ENCODE results near the gene SCAI. TPM values are rescaled to one million over a fixed set of nuclear protein-coding genes. Genes with fewer than 3 reads are reported as not detected.

SCAI gene
- total RNA-seq, 1 experiment from 2014 or later = 15.5 TPM

DNA sequence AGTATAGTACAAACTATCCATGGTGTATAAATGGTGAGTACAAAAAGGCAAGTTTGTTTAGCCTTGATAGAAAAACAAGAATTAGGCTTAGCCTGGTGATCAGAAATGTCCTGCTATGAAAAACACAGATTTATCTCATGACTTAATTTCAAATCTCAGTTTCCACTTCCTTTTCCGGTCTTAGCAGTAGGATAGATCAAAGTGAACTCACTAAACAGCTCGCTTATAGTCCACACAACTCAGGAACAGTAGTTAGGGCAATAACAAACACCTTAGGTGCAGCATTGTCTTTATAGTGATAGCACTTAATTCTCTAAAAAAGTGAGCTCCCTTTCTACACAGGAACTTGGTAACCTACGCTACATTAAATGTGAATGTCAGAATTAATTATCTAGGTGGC, 213.9 kb downstream of the SCAI start:
- H3K27me3 Mint-ChIP-seq (ENCODE audit: low read depth) = no peaks in the 10 kb centered on the region
- no peak overlapping the region for H3K27ac Mint-ChIP-seq
- H3T11ph ChIP-seq (ENCODE audit: low read length) = no peak overlapping the region
- TF ChIP-seq, protein P1, sequence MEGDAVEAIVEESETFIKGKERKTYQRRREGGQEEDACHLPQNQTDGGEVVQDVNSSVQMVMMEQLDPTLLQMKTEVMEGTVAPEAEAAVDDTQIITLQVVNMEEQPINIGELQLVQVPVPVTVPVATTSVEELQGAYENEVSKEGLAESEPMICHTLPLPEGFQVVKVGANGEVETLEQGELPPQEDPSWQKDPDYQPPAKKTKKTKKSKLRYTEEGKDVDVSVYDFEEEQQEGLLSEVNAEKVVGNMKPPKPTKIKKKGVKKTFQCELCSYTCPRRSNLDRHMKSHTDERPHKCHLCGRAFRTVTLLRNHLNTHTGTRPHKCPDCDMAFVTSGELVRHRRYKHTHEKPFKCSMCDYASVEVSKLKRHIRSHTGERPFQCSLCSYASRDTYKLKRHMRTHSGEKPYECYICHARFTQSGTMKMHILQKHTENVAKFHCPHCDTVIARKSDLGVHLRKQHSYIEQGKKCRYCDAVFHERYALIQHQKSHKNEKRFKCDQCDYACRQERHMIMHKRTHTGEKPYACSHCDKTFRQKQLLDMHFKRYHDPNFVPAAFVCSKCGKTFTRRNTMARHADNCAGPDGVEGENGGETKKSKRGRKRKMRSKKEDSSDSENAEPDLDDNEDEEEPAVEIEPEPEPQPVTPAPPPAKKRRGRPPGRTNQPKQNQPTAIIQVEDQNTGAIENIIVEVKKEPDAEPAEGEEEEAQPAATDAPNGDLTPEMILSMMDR (conservative IDR thresholded peaks at IDR 0.05) = no peak
- H3K9ac ChIP-seq (ENCODE audit: extremely low read depth, insufficient read length, low read length) = no peak overlapping the region
- H4K20me1 ChIP-seq (ENCODE audit: control insufficient read depth, insufficient read depth, insufficient read length) = no peaks in the 10 kb centered on the region
- H3K14ac ChIP-seq (ENCODE audit: insufficient read depth, low read length) = no peak overlapping the region
- H3K56ac ChIP-seq (ENCODE audit: insufficient read length, low read depth, low read length) = no peak overlapping the region
- no peaks in the 10 kb centered on the region for H3K4me1 ChIP-seq (ENCODE audit: insufficient read depth, low read length)
- H3K79me2 ChIP-seq (ENCODE audit: insufficient read depth, low read length) = no peaks in the 10 kb centered on the region
- no peak overlapping the region for H3K18ac ChIP-seq (ENCODE audit: insufficient read length, low read depth, low read length)
- H3K27ac ChIP-seq (ENCODE audit: insufficient read length, low read depth, low read length) = no peak overlapping the region
- no peak overlapping the region for H2BK20ac ChIP-seq (ENCODE audit: low read depth, low read length, poor library complexity, severe bottlenecking)
- H4K91ac ChIP-seq (ENCODE audit: insufficient read length, low read depth, low read length) = no peak overlapping the region
- no peak overlapping the region for H2BK15ac ChIP-seq (ENCODE audit: low read depth, low read length)
- no peaks in the 10 kb centered on the region for H3K9me3 ChIP-seq (ENCODE audit: control insufficient read depth, low read depth, low read length)
- no peak overlapping the region for H2AFZ ChIP-seq (ENCODE audit: low read length)
- H3K23me2 ChIP-seq (ENCODE audit: insufficient read length, low read depth, low read length, poor library complexity, severe bottlenecking) = no peaks in the 10 kb centered on the region
- no peak overlapping the region for H2BK5ac ChIP-seq (ENCODE audit: insufficient read length, low read length)
- H3K4me1 Mint-ChIP-seq = no peaks in the 10 kb centered on the region
- DNase-seq = no peak
- H3K4ac ChIP-seq (ENCODE audit: low read depth, low read length) = no peak overlapping the region
- no peak overlapping the region for H2BK12ac ChIP-seq (ENCODE audit: insufficient read length, low read depth, low read length)
- no peak overlapping the region for H4K8ac ChIP-seq (replicated peaks; ENCODE audit: insufficient read length, low read depth, low read length)
- no CpG with 5 or more reads among the region's 3 CpGs for WGBS (ENCODE audit: extremely low coverage, insufficient read length, low lambda C conversion rate)
- H4K5ac ChIP-seq (ENCODE audit: insufficient read length, low read depth, low read length) = no peak overlapping the region
- no peaks in the 10 kb centered on the region for H3K27me3 ChIP-seq (ENCODE audit: insufficient read depth, low read length)
- H3K79me1 ChIP-seq (ENCODE audit: insufficient read depth, low read depth, low read length, poor library complexity, severe bottlenecking) = no peaks in the 10 kb centered on the region
- H3K9me3 Mint-ChIP-seq = no peaks in the 10 kb centered on the region
- no peak overlapping the region for H3K23ac ChIP-seq (ENCODE audit: insufficient read length, low read depth, low read length)
- no peak overlapping the region for H3K4me3 Mint-ChIP-seq
- no peak overlapping the region for H2AK5ac ChIP-seq (ENCODE audit: insufficient read length, low read length)
- H3K4me2 ChIP-seq (ENCODE audit: insufficient read depth, insufficient read length, low read length) = no peak overlapping the region
- H2BK120ac ChIP-seq (ENCODE audit: low read depth, low read length, poor library complexity, severe bottlenecking) = no peak overlapping the region
- H3K36me3 Mint-ChIP-seq (ENCODE audit: insufficient read depth in 1 of 3, low read depth in 3 of 3) = peaks cover 0 to 4% (median 0%) of the 10 kb centered on the region in 3 experiments; a peak in 3 of 7 replicates

Data from H9 (cell line).